Colon (tissue), 2 donors: Measurements from ENCODE around the gene NTF3.
"Not testable (repeated sequence)": the region's sequence is repeated elsewhere in the genome, so short reads cannot be mapped to it uniquely, and the experiment has no call there.

ENCODE experiments used
- FAIRE-seq: peaks from 2 replicates; lab custom pipeline; 2012; peaks lifted over from hg19 to GRCh38; lab: Jason Lieb, UNC
- donor health status: control.
- donor health status: control.

NTF3 gene

GRCh38 chr12:5534426-5535199 lies 102.7 kb downstream of the NTF3 start:
- no peak for FAIRE-seq

GRCh38 chr12:5535541-5535940 lies 103.6 kb downstream of the NTF3 start:
- no peak for FAIRE-seq

DNA sequence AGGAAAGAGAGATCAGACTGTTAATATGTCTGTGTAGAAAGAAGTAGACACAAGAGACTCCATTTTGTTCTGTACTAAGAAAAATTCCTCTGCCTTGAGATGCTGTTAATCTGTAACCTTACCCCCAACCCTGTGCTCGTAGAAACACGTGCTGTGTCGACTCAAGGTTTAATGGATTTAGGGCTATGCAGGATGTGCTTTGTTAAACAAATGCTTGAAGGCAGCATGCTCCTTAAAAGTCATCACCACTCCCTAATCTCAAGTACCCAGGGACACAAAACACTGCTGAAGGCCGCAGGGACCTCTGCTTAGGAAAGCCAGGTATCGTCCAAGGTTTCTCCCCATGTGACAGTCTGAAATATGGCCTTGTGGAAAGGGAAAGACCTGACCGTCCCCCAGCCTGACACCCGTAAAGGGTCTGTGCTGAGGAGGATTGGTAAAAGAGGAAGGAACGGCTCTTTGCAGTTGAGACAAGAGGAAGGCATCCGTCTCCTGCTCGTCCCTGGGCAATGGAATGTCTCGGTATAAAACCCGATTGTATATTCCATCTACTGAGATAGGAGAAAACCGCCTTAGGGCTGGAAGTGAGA lies 105.2 kb downstream of the NTF3 start:
- FAIRE-seq, result not testable (repeated sequence)

DNA sequence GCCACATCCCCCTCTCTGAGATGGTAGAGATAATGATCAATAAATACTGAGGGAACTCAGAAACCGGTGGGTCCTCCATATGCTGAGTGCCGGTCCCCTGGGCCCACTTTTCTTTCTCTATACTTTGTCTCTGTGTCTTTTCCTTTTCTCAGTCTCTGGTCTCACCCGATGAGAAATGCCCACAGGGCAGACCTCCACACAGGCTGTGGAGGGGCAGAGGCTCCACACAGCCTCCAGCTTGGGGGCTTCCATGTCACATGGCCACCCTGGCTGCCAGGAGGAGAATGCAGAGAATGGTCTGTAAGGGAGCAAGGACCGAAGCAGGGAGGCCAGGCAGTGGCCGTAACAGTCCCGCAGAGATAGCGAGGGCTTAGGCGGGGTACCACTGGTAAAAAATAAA lies 105.9 kb downstream of the NTF3 start:
- FAIRE-seq, result no peak
